HG02798 (cell line): ENCODE measurements around the gene NPEPL1.
"Not testable (repeated sequence)": the region's sequence is repeated elsewhere in the genome, so short reads cannot be mapped to it uniquely, and the experiment has no call there.

Experiments used
- ATAC-seq: cut with Tn5 transposase; IDR thresholded peaks from one replicate; pipeline ENCODE4 v1.9.1; 2021; ENCODE audit warnings: mild to moderate bottlenecking; ENCODE audit not compliant: unreplicated experiment, poor library complexity

NPEPL1 gene, protein sequence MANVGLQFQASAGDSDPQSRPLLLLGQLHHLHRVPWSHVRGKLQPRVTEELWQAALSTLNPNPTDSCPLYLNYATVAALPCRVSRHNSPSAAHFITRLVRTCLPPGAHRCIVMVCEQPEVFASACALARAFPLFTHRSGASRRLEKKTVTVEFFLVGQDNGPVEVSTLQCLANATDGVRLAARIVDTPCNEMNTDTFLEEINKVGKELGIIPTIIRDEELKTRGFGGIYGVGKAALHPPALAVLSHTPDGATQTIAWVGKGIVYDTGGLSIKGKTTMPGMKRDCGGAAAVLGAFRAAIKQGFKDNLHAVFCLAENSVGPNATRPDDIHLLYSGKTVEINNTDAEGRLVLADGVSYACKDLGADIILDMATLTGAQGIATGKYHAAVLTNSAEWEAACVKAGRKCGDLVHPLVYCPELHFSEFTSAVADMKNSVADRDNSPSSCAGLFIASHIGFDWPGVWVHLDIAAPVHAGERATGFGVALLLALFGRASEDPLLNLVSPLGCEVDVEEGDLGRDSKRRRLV

DNA sequence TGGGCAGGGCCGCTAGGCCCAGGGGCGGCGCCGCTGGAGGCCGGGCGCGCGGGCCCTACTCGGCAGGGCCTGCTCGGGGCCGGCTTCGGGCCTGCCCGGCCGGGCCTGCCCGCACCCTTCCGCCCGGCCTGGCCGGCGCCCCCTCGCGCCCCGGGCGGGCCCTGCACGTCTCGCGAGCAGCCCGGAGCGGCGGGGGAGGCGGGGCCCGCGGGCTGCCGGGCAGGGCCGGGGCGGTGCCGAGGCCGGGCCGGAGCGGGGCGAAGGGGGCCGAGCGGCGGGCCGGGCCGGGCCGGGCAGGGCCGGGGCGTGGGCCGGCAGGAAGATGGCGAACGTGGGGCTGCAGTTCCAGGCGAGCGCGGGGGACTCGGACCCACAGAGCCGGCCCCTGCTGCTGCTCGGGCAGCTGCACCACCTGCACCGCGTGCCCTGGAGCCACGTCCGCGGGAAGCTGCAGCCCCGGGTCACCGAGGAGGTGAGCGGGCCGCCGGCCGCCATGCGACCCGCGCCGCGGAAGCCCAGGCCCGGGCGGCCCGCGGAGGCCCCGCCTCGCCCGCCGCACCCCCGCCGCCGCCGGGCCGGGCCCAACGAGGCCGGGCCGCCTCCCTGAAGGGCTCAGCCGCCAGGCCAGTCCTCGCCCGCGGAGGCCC is at the start of gene NPEPL1:
Gene NPEPL1, plus strand, starts transcription at position 222 of the 647 bp plus-strand sequence. Its CDS starts 101 bp downstream, at position 323.
- peak; percentile 93 for ATAC-seq

GRCh38 chr20:58642896-58643295 is 49.7 kb upstream of the NPEPL1 start:
- not testable (repeated sequence) for ATAC-seq

DNA sequence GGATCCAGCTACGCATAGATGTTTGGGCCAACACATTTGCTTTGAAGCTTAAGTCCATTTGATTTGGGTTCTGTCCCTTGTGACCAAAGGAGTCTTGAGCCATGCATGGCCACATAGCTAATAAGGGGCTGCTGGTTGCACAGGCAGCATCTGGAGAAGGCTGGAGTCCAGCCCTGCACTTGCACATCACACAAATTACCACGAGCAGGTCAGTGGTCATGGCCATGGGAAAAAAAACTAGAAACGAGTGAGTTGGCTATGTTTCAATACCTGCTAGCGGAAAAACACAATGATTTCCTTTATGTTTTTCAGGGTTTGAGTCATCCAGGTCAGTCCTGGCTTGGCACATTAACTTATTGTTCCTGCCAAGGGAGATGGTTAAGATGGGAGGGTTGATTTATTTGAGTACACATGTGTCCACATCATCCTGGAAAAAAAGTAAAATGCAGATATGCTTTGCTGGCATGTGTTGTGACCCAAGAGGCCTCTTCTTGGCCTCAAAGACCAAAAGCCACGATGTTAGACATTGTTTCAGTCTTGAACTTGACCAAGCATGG is 47.1 kb upstream of the NPEPL1 start:
- no peak for ATAC-seq

GRCh38 chr20:58646257-58646656 is 46.3 kb upstream of the NPEPL1 start:
- no peak for ATAC-seq

DNA sequence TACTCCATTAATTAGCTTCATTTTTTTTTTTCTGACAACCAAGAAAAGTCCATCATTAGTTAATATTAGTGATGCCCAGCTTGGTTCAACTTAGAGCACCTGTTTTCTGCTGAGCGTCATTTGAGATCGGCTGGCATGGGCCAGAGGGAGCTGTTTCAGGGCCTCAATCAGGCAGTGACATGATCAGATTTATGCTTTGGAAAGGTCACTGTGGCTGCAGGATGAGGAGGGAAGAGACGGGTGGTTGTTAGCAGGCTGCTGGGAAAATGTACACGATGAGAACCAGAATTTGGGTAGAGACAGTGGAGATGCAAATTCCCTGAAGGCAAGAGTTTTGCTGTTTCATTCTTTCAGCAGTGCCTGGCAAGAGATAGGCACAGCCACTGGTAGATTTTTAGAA is 45.9 kb upstream of the NPEPL1 start:
- no peak for ATAC-seq

DNA sequence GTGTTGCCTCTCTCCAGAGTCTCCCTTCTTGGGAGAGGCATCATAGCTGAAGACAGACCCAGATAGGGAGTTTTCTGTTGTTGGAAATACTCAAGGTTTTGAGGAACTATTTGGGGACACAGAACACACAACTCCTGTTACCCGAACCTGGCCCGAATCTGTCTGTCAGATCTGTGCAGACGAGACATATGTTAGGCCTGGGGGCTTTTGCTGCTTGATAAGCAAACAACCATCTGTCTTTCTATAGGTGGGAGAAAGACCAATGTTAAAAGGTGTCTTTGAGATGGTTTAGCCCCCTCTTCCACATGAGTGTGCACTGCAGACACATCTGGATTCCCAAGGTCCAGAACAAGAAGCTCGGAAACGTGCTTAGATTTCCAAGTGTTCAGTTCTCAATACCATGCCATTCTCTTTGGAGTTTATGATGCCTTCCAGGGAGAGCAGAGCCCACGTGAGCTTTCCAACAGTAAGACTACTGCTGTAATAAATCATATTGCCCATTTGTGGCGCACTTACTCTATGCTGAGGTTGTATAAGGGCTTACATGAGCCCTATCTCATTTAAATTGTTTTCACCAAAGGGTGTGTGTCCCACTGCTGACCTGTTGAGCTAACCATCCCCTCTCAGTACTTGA is 45.3 kb upstream of the NPEPL1 start:
- ATAC-seq = no peak

DNA sequence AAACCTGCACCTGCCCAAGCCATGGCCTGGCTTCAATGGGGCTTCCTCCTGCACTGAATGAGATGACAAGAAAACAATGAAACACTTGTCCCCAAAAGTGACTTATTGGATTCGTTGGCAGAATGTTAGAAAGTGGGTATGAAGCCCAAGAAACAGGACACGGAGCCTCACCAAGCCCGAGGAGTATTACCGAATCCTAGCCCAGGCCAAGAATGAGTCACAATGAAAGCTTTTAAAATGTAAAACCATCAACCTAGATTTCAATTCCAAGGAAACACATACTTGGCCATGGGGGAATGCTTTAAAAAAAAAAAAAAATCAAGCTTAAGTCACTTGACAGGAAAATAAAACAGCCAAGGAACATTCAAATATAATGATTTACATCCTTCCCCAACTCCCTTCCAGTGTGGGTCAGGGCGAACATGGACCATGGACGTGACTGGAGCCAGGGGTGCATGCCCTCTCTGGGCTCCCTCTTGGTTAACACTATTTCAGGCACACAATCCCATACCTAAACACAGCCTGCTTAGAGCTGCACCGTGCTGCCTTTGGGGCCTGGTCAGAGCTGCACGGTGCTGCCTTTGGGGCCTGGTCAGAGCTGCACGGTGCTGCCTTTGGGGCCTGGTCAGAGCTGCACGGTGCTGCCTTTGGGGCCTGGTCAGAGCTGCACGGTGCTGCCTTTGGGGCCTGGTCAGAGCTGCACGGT is 44.7 kb upstream of the NPEPL1 start:
- ATAC-seq = no peak

GRCh38 chr20:58648502-58648825 is 44.1 kb upstream of the NPEPL1 start:
- ATAC-seq = not testable (repeated sequence)

GRCh38 chr20:58649288-58650180 is 43.1 kb upstream of the NPEPL1 start:
- no peak for ATAC-seq

GRCh38 chr20:58650181-58650775 is 42.3 kb upstream of the NPEPL1 start:
- ATAC-seq = peak; percentile 7

DNA sequence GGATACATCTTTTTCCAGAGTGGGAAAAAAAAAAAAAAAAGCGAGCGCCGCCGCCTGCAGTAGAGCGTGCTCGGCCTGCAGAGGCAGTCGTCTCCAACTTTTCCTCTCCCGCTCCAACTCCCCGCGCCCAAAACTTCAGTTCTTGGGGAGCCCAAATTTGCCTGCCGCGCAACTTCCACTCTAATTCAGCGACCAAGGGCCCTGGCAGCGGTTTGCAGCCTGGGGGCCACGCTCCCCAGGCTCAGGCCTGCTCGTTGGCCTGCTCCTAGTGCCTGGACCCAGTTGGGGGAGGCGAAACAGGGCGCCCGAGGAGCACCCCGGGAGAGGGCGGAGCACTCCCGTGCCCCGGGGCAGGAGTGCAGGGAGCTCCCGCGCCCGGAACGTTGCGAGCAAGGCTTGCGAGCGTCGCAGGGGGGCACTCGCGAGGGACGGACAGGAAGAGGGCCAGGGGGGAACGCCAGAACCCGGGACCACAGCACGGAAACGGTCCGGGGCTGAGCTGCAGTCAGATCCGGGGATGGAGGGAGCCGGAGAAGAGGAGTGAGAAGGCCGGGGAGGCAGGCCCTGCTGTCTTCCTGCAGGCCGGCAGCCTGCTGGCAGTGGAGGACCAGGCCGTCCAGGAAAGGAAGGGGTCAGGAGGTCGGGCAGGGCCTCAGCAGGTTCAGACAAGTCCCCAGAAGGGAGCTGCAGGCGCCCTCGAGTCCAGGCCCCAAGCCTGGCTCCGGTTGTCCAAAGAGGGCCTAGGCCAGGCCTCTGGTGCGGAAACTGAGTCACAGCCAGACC is 41.6 kb upstream of the NPEPL1 start, which contains the start of gene STX16:
Gene STX16, plus strand, starts transcription at position 508 of the 783 bp plus-strand sequence. CDS start 724 bp downstream, outside the sequence.
- ATAC-seq = peak; percentile 80

GRCh38 chr20:58651559-58651945 is 41.0 kb upstream of the NPEPL1 start:
- ATAC-seq = no peak

GRCh38 chr20:58651946-58652605 is 40.5 kb upstream of the NPEPL1 start:
- ATAC-seq = peak; percentile 48

GRCh38 chr20:58652606-58653294 is 39.9 kb upstream of the NPEPL1 start:
- ATAC-seq = no peak

GRCh38 chr20:58654337-58654736 is 38.3 kb upstream of the NPEPL1 start:
- no peak for ATAC-seq

- no peak for ATAC-seq
Measured at GRCh38 chr20:58655328-58656107, 37.1 kb upstream of the NPEPL1 start.
